Activated CD4-positive, alpha-beta T cell treated with anti-CD3 and anti-CD28 coated beads, Interleukin-2, amount 50 U/mL, for 4 hours (primary cell): ENCODE results near the gene CHST3.

ENCODE experiments used
- DNase-seq, 2 experiments: peaks; one replicate each; pipeline ENCODE4 v3.0.0-alpha.2; 2020

CHST3 gene

GRCh38 chr10:72035252-72035887, 71.2 kb downstream of the CHST3 start:
- no peak for DNase-seq

DNA sequence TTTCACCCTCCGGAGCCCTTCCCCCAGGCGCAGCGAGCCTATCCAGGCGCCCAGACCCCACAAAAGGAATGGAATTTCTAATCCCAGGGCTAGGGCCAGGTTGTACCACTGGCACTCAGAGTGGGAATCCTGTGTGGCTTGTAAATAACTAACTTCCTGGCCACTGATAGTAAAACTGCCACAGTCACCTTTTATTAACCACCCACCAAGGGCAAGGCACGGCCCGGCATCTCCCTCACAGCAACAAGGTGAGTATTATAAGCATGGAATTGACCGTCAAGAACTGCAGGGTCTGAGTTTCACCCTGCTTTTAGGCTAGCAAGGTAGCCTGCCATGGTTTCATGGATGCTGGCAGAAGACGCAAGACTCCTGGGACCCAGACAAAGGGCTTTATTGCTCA, 73.1 kb downstream of the CHST3 start:
- no peak for DNase-seq

DNA sequence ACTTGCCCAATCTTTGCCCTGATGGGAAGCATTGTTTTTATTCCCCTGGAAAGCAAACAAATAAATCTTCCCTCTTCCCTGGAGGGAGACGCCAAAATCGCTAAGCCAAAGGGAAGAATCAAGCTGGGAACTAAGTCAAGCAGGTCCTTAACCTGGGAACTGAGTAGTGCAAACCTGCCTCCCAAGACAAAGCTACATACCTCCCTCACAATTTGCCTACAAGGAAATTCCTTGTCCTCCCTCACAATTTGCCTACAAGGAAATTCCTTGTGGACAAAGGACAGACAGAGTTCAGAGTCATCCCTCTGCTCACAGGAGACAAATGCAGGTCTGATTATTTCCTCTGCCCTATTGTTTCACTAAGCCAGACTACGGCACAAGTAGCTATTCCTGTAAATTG, 73.6 kb downstream of the CHST3 start:
- no peak for DNase-seq

DNA sequence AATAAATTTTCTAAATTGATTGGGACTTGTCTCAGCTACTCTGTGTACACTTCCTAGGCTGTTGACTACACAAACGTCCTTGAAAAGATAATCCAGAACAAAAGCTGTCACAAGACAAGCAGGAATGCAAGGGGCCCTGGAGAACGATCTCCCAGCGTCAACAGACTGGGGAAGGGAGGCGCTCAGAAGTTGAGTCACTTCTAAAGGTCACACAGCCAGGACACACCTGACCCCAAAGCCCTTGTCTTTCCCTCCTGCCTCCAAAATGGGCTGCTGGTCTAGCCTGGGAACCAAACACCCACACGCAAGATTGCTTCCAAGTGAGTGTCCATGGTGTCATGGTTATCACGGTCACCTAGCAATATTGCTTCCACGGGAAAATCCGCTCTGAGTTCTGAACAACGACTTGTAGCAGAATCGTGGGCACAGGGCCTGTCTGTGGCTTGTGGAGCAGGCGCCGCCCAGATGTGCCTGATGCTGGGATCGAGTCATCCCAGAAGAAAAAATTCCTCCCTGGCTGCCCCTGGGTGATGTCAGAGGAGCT, 74.3 kb downstream of the CHST3 start:
- DNase-seq, result no peak

GRCh38 chr10:72039377-72039776, 75.2 kb downstream of the CHST3 start:
- DNase-seq, result no peak

DNA sequence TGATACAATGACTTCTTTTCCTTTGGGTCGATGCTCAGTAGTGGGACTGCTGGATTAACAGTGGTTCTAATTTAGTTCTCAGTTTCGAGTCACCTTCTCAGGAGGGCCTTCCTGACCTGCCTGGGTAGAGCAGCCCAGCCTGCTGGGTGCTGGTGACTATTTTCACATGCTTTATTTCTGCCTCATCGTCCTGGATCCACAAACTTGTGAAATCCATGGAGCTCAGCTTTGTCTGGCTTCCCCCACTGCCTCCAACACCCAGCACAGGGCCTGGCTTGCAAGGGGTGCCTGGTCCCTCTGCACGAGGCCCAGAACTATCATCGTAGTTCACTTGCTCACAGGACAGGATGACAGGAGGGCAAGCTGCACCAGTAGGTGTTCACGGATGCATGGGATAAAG, 77.3 kb downstream of the CHST3 start:
- DNase-seq, result no peak

DNA sequence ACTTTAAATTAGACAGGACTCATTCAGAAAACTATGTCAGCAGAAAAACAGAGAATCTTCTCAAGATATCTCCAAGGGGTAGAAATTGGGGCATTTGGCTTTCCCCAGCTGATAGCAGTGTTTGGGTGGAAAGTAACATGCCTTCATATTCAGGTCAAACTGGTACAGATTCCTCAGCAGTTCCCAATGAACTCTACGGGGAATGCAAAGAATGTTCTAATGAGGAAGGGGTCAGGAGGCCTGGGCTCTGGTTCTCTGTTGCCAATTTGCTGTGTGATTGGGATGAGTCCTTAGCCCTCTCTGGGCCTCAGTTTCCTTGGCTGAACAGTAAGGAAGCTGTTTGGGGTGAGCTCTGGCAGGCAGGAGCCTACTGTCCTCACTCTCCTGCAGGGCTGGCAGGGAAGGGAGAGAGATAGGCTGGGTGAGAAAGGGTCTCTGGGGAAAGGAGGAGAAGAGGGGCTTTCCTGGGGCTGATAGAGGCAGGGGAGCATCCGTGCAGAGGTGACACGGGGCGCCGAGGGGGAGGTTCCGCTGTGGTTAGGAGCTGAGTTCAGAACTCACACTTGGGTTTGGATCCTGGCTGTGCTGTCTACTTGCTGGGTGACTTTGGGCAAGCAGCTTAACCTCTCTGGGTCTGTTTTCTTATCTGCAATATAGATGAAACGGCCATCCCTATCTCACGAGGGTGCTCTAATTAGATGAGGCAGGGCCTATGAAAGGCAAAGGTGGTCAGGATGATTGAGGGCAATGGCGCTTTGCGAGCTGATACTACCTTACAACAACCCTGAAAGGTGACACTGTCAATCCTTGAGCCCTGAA, 79.0 kb downstream of the CHST3 start:
- no peak for DNase-seq

DNA sequence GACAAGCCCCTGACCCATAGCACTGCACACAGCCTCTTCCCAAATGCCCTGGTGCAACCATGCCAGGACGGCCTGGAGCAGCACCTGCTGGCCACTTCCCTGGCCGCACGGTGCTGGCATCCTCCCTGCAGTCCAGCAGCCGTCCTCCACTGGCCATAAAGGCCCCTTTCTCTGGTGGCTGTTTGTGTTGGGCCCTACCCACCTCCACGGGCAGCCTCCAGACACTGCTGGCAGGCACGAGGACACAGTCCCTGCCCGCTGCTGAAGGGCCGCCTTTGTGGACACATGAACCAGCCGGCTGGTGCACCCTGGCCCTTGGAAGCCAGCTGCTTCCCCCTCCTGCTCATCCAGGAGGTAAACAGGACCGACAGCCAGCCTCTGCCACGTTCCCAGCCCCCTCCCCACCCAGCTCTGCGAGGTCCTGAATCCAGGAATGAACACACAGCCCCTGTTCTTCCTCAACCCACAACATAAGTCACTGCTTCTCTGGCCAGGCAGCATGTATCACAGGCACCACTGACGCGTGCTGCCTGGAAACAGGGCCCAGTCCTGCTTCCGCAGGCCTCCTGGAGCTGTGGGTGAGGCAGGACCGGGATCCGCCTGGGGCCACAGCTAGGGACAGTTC, 80.3 kb downstream of the CHST3 start:
- DNase-seq, result no peak

DNA sequence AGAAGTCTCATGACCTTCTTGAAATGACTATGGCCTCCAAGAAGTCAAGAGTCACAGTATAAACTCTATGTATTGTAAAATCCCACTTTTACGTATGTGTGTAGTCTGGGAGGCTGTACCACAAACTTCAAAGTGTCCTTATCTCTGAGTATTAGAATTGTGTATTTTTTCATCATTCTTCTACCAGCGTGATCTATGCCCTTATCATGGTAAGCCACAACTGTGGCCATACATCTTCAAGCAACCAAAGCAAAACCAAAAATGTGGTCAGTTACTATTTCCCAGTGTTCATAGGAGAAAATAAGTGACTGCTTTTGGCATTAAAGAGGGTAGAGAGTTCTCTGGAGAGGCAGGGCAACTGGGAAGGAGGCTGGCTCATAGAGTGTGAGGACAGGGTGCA, 81.4 kb downstream of the CHST3 start:
- no peak for DNase-seq

DNA sequence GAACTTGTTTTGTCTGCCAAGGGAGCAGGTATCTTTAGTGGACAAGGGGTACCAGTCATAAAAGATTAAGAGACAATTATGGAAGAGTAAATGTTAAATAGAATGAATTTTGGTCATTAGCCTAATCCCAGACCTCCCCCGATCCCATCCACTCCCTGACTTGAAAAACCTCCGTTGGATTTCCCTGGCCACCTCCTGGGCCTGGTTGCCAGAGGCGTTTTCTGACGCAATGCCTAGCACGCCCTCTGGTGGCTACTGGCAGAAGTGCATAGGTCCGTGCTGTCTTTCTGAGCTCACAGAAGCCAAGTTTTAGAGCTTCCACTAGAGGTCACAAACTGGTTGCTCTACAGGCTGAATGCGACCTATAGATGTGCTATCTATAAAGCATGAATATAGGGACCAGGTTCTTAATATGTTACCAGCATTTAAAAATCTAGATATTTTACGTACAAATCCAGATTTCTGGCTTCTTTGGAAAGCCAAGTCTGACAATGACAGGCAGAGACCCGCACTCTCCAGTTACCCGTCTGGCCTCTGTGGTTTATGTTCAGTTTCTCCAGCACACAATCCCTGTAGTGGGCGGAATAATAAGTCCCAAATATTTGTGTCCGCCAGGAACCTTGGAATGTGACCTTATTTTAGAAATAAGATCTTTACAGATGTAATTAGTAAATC, 84.4 kb downstream of the CHST3 start:
- DNase-seq, result peak; percentile 91 to 92

GRCh38 chr10:72049472-72049871, 85.3 kb downstream of the CHST3 start:
- DNase-seq, result no peak

- no peak for DNase-seq
These were observed 86.0 kb downstream of the CHST3 start for GRCh38 chr10:72049969-72050781.

GRCh38 chr10:72050873-72051272, 86.7 kb downstream of the CHST3 start:
- no peak for DNase-seq

DNA sequence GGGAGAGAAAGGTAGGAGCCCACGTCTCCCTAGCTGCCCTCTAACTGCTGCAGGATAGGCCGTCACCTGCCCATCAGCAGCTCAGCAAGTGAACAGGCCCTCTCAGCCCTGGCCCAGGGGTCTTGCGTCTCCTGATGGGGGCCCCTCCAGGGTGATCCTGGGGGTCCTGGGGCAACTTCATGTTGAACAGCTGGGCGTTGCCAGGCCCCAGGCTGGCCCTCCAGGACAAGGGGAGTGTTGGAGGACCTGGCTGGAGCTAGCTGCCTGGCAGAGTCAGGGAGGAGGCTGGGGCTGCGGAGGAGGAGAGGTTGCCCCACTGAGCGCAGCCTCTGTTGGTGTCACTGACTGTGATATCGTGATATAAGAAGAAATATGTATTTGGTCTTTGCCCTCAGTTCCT, 89.5 kb downstream of the CHST3 start:
- DNase-seq, result no peak

DNA sequence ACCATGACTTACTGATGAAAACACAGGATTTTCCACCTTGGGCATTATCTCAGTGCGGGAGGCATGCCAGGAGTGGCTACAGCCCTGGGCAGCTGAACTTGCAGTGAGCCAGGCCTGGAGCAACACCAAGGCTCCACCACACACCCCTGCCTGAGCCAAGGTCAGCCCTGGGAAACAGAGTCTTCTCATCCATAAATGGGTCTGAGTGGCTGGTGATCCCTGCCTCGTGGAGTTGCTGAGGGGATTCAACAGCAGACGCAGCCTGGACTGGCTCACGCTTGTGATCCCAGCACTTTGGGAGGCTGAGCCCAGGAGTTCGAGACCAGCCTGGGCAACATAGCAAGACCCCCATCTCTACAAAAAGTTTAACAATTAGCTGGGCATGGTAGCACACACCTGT, 91.9 kb downstream of the CHST3 start:
- DNase-seq, result no peak

DNA sequence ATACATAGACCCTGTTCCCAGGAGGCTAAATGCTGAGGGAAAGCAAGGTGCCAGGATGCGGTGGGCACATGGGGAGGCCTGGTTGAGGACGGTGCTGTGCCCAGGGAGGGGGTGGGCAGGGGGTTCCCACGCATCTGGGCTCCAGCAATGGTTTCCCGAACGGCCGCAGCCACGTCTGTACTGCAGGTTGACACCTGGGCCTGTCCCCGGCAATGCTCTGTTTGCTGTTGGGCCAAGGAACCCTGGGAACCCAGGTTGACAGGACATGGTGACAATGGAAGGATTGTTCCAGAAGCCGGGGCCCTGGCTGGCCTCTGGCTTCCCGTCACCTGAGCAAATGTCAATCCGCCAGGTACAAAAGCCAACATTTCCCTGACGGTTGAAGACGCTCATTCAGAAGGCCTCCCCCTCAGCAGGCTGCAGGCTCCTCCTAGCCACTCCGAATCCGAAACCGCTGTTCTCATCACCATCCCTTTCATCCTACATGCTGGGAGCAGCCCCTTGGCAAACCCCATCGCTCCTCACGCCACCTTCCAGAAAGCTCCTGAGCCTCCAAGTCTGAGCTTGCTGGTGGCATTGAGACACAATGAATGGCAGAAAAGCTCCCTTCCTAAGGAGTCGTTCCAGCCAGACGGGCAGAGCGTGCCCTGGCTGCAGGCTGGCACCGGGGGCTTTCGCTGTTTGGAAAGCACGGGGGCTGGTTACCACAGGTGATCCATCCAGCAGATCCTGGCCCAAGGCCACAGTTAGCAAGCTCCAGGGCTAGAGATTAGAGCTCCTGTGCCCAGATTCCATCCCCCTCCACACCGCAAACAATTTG, 92.9 kb downstream of the CHST3 start:
- DNase-seq, result no peak

GRCh38 chr10:72058347-72058898, 94.2 kb downstream of the CHST3 start:
- no peak for DNase-seq

GRCh38 chr10:72058989-72059842, 95.0 kb downstream of the CHST3 start:
- DNase-seq, result peak; percentile 49 to 60

- no peak for DNase-seq
These were observed 95.9 kb downstream of the CHST3 start for GRCh38 chr10:72059843-72060822.
